Skeletal muscle satellite cell (primary cell): ENCODE results near the gene MIEN1.

Experiments used
- H3K27me3 ChIP-seq: 2 replicates; pipeline ENCODE4 v1.7.0; 2013; ENCODE audit warnings: low read length; ENCODE audit not compliant: control insufficient read depth, insufficient read depth
- H3K36me3 ChIP-seq: 2 replicates; pipeline ENCODE4 v1.7.0; 2013; ENCODE audit warnings: mild to moderate bottlenecking, control low read depth, low read length; ENCODE audit not compliant: insufficient read depth
- H3K4me1 ChIP-seq: 2 replicates; pipeline ENCODE4 v1.7.0; 2013; ENCODE audit warnings: low read length; ENCODE audit not compliant: control insufficient read depth, insufficient read depth
- H3K4me2 ChIP-seq: 2 replicates; pipeline ENCODE4 v1.7.0; 2013; ENCODE audit warnings: mild to moderate bottlenecking, low read length
- H3K4me3 ChIP-seq: 2 replicates; pipeline ENCODE4 v1.7.0; 2013; ENCODE audit warnings: low read length
- H3K9ac ChIP-seq: 2 replicates; pipeline ENCODE4 v1.7.0; 2013; ENCODE audit warnings: mild to moderate bottlenecking, low read depth, low read length, moderate library complexity
- H3K9me3 ChIP-seq: replicated peaks from 2 replicates; pipeline ENCODE4 v1.7.0; 2013; ENCODE audit warnings: mild to moderate bottlenecking, control low read depth, low read length

Gene MIEN1

GRCh38 chr17:39706383-39706782 lies 23.9 kb downstream of the MIEN1 start:
- Histone ChIP-seq H3K4me1 (peaks cover 19% of the 10 kb centered on the region), H3K9me3 (no peaks in the 10 kb centered on the region), H3K36me3 (peaks cover 42% of the 10 kb centered on the region), H3K27me3 (no peaks in the 10 kb centered on the region), H3K4me2 (no peak overlapping the region), H3K9ac (no peak overlapping the region), H3K4me3 (no peak overlapping the region)

GRCh38 chr17:39705786-39706348 lies 24.5 kb downstream of the MIEN1 start:
- no peaks in the 10 kb centered on the region for H3K27me3 ChIP-seq
- no peaks in the 10 kb centered on the region for H3K9me3 ChIP-seq
- H3K36me3 ChIP-seq, result peaks cover 39% of the 10 kb centered on the region
- no peak overlapping the region for H3K9ac ChIP-seq
- H3K4me3 ChIP-seq, result no peak overlapping the region
- H3K4me1 ChIP-seq, result peaks cover 23% of the 10 kb centered on the region
- no peak overlapping the region for H3K4me2 ChIP-seq

- peaks cover 23% of the 10 kb centered on the region for H3K4me1 ChIP-seq
- no peaks in the 10 kb centered on the region for H3K27me3 ChIP-seq
- no peaks in the 10 kb centered on the region for H3K9me3 ChIP-seq
- H3K4me2 ChIP-seq, result no peak overlapping the region
- H3K36me3 ChIP-seq, result peaks cover 31% of the 10 kb centered on the region
- H3K4me3 ChIP-seq, result no peak overlapping the region
- H3K9ac ChIP-seq, result no peak overlapping the region
Measured at GRCh38 chr17:39704821-39705551, 25.3 kb downstream of the MIEN1 start.

- H3K27me3 ChIP-seq, result no peaks in the 10 kb centered on the region
- peaks cover 27% of the 10 kb centered on the region for H3K4me1 ChIP-seq
- H3K4me2 ChIP-seq, result no peak overlapping the region
- no peak overlapping the region for H3K9ac ChIP-seq
- H3K4me3 ChIP-seq, result no peak overlapping the region
- no peaks in the 10 kb centered on the region for H3K9me3 ChIP-seq
- peaks cover 21% of the 10 kb centered on the region for H3K36me3 ChIP-seq
Measured at GRCh38 chr17:39703913-39704312, 26.4 kb downstream of the MIEN1 start.

- Histone ChIP-seq H3K4me2 (no peak overlapping the region), H3K9me3 (no peaks in the 10 kb centered on the region), H3K27me3 (no peaks in the 10 kb centered on the region), H3K4me1 (peaks cover 27% of the 10 kb centered on the region), H3K4me3 (no peak overlapping the region), H3K9ac (no peak overlapping the region), H3K36me3 (peaks cover 14% of the 10 kb centered on the region)
Measured at GRCh38 chr17:39702901-39703893, 27.1 kb downstream of the MIEN1 start.

- Histone ChIP-seq H3K9me3 (no peaks in the 10 kb centered on the region), H3K4me2 (peak overlapping the region; percentile 99), H3K4me3 (peak overlapping the region; percentile 91), H3K27me3 (no peaks in the 10 kb centered on the region), H3K4me1 (peaks cover 27% of the 10 kb centered on the region), H3K9ac (no peak overlapping the region), H3K36me3 (peaks cover 6% of the 10 kb centered on the region)
Measured at GRCh38 chr17:39701784-39702422, 28.4 kb downstream of the MIEN1 start.

GRCh38 chr17:39701012-39701783 lies 29.1 kb downstream of the MIEN1 start:
- Histone ChIP-seq H3K4me1 (peaks cover 25% of the 10 kb centered on the region), H3K36me3 (peaks cover 5% of the 10 kb centered on the region), H3K9ac (peak overlapping the region; percentile 89), H3K9me3 (no peaks in the 10 kb centered on the region), H3K4me2 (peak overlapping the region; percentile 99), H3K4me3 (peak overlapping the region; percentile 91), H3K27me3 (no peaks in the 10 kb centered on the region)

- Histone ChIP-seq H3K4me1 (peaks cover 16% of the 10 kb centered on the region), H3K9ac (peak overlapping the region; percentile 89), H3K9me3 (no peaks in the 10 kb centered on the region), H3K27me3 (no peaks in the 10 kb centered on the region), H3K36me3 (peaks cover 5% of the 10 kb centered on the region), H3K4me2 (peak overlapping the region; percentile 99), H3K4me3 (peak overlapping the region; percentile 91)
Measured at GRCh38 chr17:39700148-39700987, 30.0 kb downstream of the MIEN1 start.

GRCh38 chr17:39699818-39700147 lies 30.5 kb downstream of the MIEN1 start, which contains the start of gene ERBB2:
Gene ERBB2, plus strand, starts transcription at chr17:39700064. Its CDS starts 175 bp downstream, at chr17:39700239.
- H3K36me3 ChIP-seq, result peaks cover 5% of the 10 kb centered on the region
- peaks cover 16% of the 10 kb centered on the region for H3K4me1 ChIP-seq
- H3K4me2 ChIP-seq, result peak within 1 kb of the TSS; percentile 99
- no peaks in the 10 kb centered on the region for H3K27me3 ChIP-seq
- peak within 1 kb of the TSS; percentile 91 for H3K4me3 ChIP-seq
- H3K9me3 ChIP-seq, result no peaks in the 10 kb centered on the region
- peak within 1 kb of the TSS; percentile 89 for H3K9ac ChIP-seq
